Measurements from ENCODE around the gene DDB1.

DDB1 gene

GRCh38 chr11:61274084-61274483 is 58.8 kb downstream of the DDB1 start:
- H3K27ac ChIP-seq: no peak overlapping the region
- TF ChIP-seq, protein P1, sequence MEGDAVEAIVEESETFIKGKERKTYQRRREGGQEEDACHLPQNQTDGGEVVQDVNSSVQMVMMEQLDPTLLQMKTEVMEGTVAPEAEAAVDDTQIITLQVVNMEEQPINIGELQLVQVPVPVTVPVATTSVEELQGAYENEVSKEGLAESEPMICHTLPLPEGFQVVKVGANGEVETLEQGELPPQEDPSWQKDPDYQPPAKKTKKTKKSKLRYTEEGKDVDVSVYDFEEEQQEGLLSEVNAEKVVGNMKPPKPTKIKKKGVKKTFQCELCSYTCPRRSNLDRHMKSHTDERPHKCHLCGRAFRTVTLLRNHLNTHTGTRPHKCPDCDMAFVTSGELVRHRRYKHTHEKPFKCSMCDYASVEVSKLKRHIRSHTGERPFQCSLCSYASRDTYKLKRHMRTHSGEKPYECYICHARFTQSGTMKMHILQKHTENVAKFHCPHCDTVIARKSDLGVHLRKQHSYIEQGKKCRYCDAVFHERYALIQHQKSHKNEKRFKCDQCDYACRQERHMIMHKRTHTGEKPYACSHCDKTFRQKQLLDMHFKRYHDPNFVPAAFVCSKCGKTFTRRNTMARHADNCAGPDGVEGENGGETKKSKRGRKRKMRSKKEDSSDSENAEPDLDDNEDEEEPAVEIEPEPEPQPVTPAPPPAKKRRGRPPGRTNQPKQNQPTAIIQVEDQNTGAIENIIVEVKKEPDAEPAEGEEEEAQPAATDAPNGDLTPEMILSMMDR (conservative IDR thresholded peaks at IDR 0.05): no peak

DNA sequence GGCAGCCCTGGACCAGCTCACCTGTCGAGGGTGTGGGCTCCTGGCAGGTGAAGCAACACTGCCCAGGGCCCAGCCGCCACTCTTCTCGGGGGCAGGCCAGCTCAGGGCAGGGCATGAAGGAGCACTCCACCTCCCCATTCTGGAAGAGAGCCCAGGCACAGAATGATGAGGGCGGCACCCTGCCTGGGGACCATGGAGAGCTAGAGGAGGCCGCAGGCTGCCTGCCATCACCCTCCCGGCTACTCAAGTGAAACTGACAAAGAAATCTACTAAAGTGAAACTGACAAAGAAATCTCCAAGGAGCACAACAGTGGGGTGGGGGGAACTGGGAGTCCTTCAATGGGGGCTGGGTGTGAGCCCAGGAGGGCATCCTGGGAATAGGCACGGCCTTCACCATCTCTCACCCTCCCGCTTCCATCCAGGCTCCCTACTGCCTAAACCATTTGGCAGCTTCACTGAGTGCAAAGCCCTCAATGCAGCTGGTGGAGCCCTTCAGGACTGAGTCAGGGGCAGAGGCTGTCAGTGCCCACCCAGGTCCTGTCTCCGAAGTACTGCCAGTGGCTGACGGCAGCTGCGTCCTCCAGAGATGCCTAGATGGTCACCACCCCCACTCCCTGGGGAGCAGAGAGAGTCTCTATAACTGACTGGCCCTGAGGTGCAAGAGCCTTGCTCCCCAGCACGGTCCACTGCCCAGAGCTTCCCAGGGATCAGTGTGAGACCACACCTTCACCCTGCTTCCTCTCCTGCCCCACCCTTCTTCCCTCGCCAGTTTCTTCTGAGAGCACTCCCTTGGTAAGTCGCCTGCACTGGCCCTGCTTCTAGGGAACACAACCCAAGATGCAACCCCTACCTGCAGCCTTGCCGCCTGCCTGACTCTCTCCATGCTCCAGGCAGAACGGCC is 59.5 kb downstream of the DDB1 start:
- no peak overlapping the region for H3K27ac ChIP-seq
- TF ChIP-seq, protein P1 (conservative IDR thresholded peaks at IDR 0.05): no peak

GRCh38 chr11:61272731-61273130 is 60.2 kb downstream of the DDB1 start:
- TF ChIP-seq, protein P1 (conservative IDR thresholded peaks at IDR 0.05): no peak
- no peak overlapping the region for H3K27ac ChIP-seq

DNA sequence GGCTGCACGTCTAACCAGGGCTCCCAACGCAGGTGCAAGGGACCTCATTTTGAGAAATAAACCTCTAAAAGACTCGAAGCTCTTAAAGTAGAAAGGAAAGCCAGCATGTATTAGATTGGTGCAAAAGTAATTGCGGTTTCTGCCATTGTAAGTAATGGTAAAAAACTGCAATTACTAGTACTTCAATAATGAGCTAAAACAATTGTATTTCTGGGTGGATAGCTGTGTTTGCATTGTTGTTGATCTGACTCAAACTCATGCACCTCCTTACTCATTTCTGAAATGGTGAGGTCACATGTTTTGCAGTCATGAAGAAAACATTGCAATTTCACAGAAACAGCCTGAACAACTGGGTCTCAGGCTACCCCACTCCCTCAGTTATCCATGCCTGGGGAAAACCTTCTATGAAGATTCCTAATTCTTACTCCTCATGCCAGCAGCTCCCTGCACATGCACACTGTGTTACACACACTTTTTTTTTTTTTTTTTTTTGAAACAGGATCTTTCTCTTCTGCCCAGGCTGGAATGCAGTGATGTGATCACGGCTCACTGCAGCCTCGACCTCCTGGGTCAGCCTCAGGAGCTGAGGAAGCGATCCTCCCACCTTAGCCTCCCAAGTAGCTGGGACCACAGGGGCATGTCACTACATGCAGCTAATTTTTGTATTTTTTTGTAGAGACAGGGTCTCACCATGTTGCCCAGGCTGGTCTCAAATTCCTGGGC is 62.4 kb downstream of the DDB1 start:
- no peak overlapping the region for H3K27ac ChIP-seq
- TF ChIP-seq, protein P1 (conservative IDR thresholded peaks at IDR 0.05): no peak

GRCh38 chr11:61268588-61269250 is 64.2 kb downstream of the DDB1 start:
- TF ChIP-seq, protein P1 (conservative IDR thresholded peaks at IDR 0.05): no peak
- no peak overlapping the region for H3K27ac ChIP-seq

DNA sequence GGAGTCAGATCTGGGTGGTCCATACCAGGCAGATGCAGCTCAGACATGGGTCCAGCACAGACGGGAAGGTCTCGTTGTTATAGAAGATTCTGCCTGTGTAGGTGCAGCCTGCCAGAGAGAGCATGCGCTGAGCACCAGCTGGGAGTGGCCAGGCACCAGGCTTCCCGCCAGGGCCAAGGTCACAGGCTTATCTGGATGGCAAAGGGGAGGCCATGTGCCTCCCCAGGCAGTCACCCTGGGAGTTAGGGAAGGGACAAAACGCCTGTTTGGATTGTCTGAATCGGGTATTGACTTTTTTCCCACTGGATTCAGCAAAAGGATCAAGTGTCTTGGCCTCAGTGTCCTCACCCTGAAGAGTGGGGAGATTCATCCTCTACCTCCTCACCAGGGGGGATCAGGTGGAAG is 65.5 kb downstream of the DDB1 start:
- TF ChIP-seq, protein P1 (conservative IDR thresholded peaks at IDR 0.05): no peak
- no peak overlapping the region for H3K27ac ChIP-seq

- no peak overlapping the region for H3K27ac ChIP-seq
- TF ChIP-seq, protein P1 (conservative IDR thresholded peaks at IDR 0.05): no peak
Observed at GRCh38 chr11:61266602-61267001, 66.3 kb downstream of the DDB1 start.
